HTR-8/SVneo (cell line): ENCODE measurements around the gene CSF2RB.

Experiments used
- DNase-seq: peaks from one replicate; pipeline ENCODE4 v3.0.0; 2011; ENCODE audit warnings: low spot score, mixed read lengths; ENCODE audit not compliant: insufficient read length
- FAIRE-seq: peaks from 2 replicates; lab custom pipeline; 2011; peaks lifted over from hg19 to GRCh38; lab: Jason Lieb, UNC

The CSF2RB gene

GRCh38 chr22:36916034-36916433 lies 2.6 kb downstream of the CSF2RB start:
- no peak for DNase-seq
- no peak for FAIRE-seq

- FAIRE-seq, result no peak
- no peak for DNase-seq
Measured at GRCh38 chr22:36918586-36919284, 5.3 kb downstream of the CSF2RB start.

- DNase-seq (no peak), FAIRE-seq (no peak)
Measured at GRCh38 chr22:36921309-36922104, 8.1 kb downstream of the CSF2RB start.

- DNase-seq (peak; percentile 22), FAIRE-seq (no peak)
Measured at GRCh38 chr22:36922105-36922608, 8.7 kb downstream of the CSF2RB start.

GRCh38 chr22:36922711-36923110 lies 9.3 kb downstream of the CSF2RB start:
- DNase-seq, result no peak
- FAIRE-seq, result no peak

- FAIRE-seq, result no peak
- DNase-seq, result no peak
Measured at GRCh38 chr22:36923131-36923788, 9.8 kb downstream of the CSF2RB start.

GRCh38 chr22:36924151-36924698 lies 10.8 kb downstream of the CSF2RB start:
- FAIRE-seq (no peak), DNase-seq (no peak)

GRCh38 chr22:36925388-36926290 lies 12.2 kb downstream of the CSF2RB start:
- DNase-seq, result peak; percentile 37

GRCh38 chr22:36926309-36926708 lies 12.9 kb downstream of the CSF2RB start:
- FAIRE-seq, result no peak
- no peak for DNase-seq

More at GRCh38 chr22:36925388-36926290, 12.2 kb downstream of the CSF2RB start:
- FAIRE-seq, result no peak

GRCh38 chr22:36926721-36927435 lies 13.4 kb downstream of the CSF2RB start:
- DNase-seq, result no peak
- FAIRE-seq, result no peak

GRCh38 chr22:36927671-36928070 lies 14.2 kb downstream of the CSF2RB start:
- no peak for FAIRE-seq

GRCh38 chr22:36928196-36928595 lies 14.8 kb downstream of the CSF2RB start:
- FAIRE-seq (no peak), DNase-seq (no peak)

More at GRCh38 chr22:36927671-36928070, 14.2 kb downstream of the CSF2RB start:
- no peak for DNase-seq

GRCh38 chr22:36928786-36929535 lies 15.5 kb downstream of the CSF2RB start:
- no peak for FAIRE-seq
- DNase-seq, result no peak

GRCh38 chr22:36929621-36930020 lies 16.2 kb downstream of the CSF2RB start:
- DNase-seq (no peak), FAIRE-seq (no peak)

GRCh38 chr22:36930041-36930935 lies 16.9 kb downstream of the CSF2RB start:
- FAIRE-seq (no peak), DNase-seq (no peak)

GRCh38 chr22:36931446-36931845 lies 18.0 kb downstream of the CSF2RB start:
- FAIRE-seq (no peak), DNase-seq (no peak)
